Gastroesophageal sphincter (tissue), 3 donors: ENCODE measurements around the gene FNDC5.

ENCODE experiments used
- EP300 ChIP-seq: sonication (generic); formaldehyde crosslinking; IDR thresholded peaks from one replicate; pipeline ENCODE4 v1.6.1; 2017; ENCODE audit warnings: antibody characterized with exemption, mild to moderate bottlenecking
- POLR2A ChIP-seq, 2 donors: fragments of 450-650 bp; IDR thresholded peaks; one replicate each; pipeline ENCODE4 v1.6.1; 2017; ENCODE audit warnings: antibody characterized with exemption in 2 of 2, mild to moderate bottlenecking in 2 of 2, moderate library complexity in 1 of 2
- POLR2AphosphoS5 ChIP-seq: sonication (generic); formaldehyde crosslinking; IDR thresholded peaks from one replicate; pipeline ENCODE4 v1.6.1; 2017; ENCODE audit warnings: antibody characterized with exemption
- TF ChIP-seq, protein P1 (sequence below), 4 experiments: fragments of 200-600 bp in 2 of 4; fragments of 450-650 bp in 2 of 4; sonication (generic) in 1 of 4; IDR thresholded peaks; one replicate each; pipeline ENCODE4 v1.5.1; 2017 to 2019; ENCODE audit warnings: antibody characterized with exemption in 4 of 4, mild to moderate bottlenecking in 2 of 4, moderate library complexity in 2 of 4

- TF ChIP-seq, protein P1, sequence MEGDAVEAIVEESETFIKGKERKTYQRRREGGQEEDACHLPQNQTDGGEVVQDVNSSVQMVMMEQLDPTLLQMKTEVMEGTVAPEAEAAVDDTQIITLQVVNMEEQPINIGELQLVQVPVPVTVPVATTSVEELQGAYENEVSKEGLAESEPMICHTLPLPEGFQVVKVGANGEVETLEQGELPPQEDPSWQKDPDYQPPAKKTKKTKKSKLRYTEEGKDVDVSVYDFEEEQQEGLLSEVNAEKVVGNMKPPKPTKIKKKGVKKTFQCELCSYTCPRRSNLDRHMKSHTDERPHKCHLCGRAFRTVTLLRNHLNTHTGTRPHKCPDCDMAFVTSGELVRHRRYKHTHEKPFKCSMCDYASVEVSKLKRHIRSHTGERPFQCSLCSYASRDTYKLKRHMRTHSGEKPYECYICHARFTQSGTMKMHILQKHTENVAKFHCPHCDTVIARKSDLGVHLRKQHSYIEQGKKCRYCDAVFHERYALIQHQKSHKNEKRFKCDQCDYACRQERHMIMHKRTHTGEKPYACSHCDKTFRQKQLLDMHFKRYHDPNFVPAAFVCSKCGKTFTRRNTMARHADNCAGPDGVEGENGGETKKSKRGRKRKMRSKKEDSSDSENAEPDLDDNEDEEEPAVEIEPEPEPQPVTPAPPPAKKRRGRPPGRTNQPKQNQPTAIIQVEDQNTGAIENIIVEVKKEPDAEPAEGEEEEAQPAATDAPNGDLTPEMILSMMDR (IDR thresholded peaks at IDR 0.05) = no peak
- TF ChIP-seq POLR2AphosphoS5 = no peak
- no peak for TF ChIP-seq POLR2A (IDR thresholded peaks at IDR 0.05)
- no peak for TF ChIP-seq EP300
Measured at GRCh38 chr1:32818804-32819541, 51.7 kb downstream of the FNDC5 start.
